ENCODE measurements around the gene PPP1R37. TPM values are rescaled to one million over a fixed set of nuclear protein-coding genes. Genes with fewer than 3 reads are reported as not detected.

Gene PPP1R37
- total RNA-seq, 8 experiments from 2014 or later: 18.2 to 37.0 (median 22.6) TPM

GRCh38 chr19:45128806-45129205 lies 35.8 kb downstream of the PPP1R37 start:
- no peak overlapping the region for H3K27ac ChIP-seq
- no peak overlapping the region for H3K4me3 ChIP-seq
- no peaks in the 10 kb centered on the region for H3K4me1 ChIP-seq (replicated peaks in 1 of 2)
- in situ Hi-C loops (cut with MboI; ENCODE audit: low pct_unique_long_range_greater_than_20kb in 2 of 9, low sequenced_read_pairs in 9 of 9, unreplicated experiment in 9 of 9): no loop called here
- no peak for ATAC-seq (replicated peaks in 6 of 8)
- WGBS, 10 experiments: 76 to 100% (median 86%) methylated on average over 1 to 3 of the region's 5 CpGs; no CpG with 5 or more reads in 7 of the 10 experiments

GRCh38 chr19:45130236-45130635 lies 37.3 kb downstream of the PPP1R37 start:
- in situ Hi-C loops (cut with MboI; ENCODE audit: low pct_unique_long_range_greater_than_20kb in 2 of 9, low sequenced_read_pairs in 9 of 9, unreplicated experiment in 9 of 9): no loop called here
- Histone ChIP-seq H3K4me1 (replicated peaks in 1 of 2) (no peaks in the 10 kb centered on the region), H3K4me3 (no peak overlapping the region), H3K27ac (no peak overlapping the region)
- WGBS, 10 experiments: 74 to 100% (median 96%) methylated on average over 1 to 7 of the region's 13 CpGs; no CpG with 5 or more reads in 5 of the 10 experiments
- ATAC-seq (replicated peaks in 6 of 8): no peak

- Histone ChIP-seq H3K4me1 (replicated peaks in 1 of 2) (peaks cover 1 to 2% of the 10 kb centered on the region in 2 donors), H3K27ac (no peak overlapping the region), H3K4me3 (no peak overlapping the region)
- ATAC-seq (replicated peaks in 6 of 8): peak; percentile 26 to 82 (median 48)
- 30% methylated on average over 2 of the region's 13 CpGs; no CpG with 5 or more reads in 9 of the 10 experiments for WGBS, 10 experiments
- in situ Hi-C loops (cut with MboI; ENCODE audit: low pct_unique_long_range_greater_than_20kb in 2 of 9, low sequenced_read_pairs in 9 of 9, unreplicated experiment in 9 of 9): no loop called here
These were observed 38.1 kb downstream of the PPP1R37 start for GRCh38 chr19:45130888-45131615.

GRCh38 chr19:45133661-45134060 lies 40.7 kb downstream of the PPP1R37 start:
- peak in 3 of 8 experiments; percentile 6 to 26 (median 19) for ATAC-seq (replicated peaks in 6 of 8)

GRCh38 chr19:45135176-45135885 lies 42.4 kb downstream of the PPP1R37 start:
- Histone ChIP-seq H3K4me3 (no peak overlapping the region), H3K27ac (no peak overlapping the region), H3K4me1 (replicated peaks in 1 of 2) (peaks cover 7 to 17% of the 10 kb centered on the region in 2 donors)
- WGBS, 10 experiments: 94 to 100% (median 100%) methylated on average over 1 to 16 of the region's 21 CpGs; no CpG with 5 or more reads in 1 of the 10 experiments
- in situ Hi-C loops (cut with MboI; ENCODE audit: low pct_unique_long_range_greater_than_20kb in 2 of 9, low sequenced_read_pairs in 9 of 9, unreplicated experiment in 9 of 9): no loop called here
- ATAC-seq (replicated peaks in 6 of 8): no peak

More at GRCh38 chr19:45133661-45134060, 40.7 kb downstream of the PPP1R37 start:
- WGBS, 10 experiments: 81 to 100% (median 97%) methylated on average over 1 to 6 of the region's 8 CpGs; no CpG with 5 or more reads in 5 of the 10 experiments
- Histone ChIP-seq H3K4me3 (no peak overlapping the region), H3K27ac (no peak overlapping the region), H3K4me1 (replicated peaks in 1 of 2) (peaks cover 7 to 17% of the 10 kb centered on the region in 2 donors)
- in situ Hi-C loops (cut with MboI; ENCODE audit: low pct_unique_long_range_greater_than_20kb in 2 of 9, low sequenced_read_pairs in 9 of 9, unreplicated experiment in 9 of 9): no loop called here

GRCh38 chr19:45136507-45137178 lies 43.7 kb downstream of the PPP1R37 start:
- Histone ChIP-seq H3K4me1 (replicated peaks in 1 of 2) (peaks cover 7 to 17% of the 10 kb centered on the region in 2 donors), H3K27ac (peak overlapping the region in 1 of 2 donors; percentile 49), H3K4me3 (no peak overlapping the region)
- 63 to 100% (median 83%) methylated on average over 1 to 7 of the region's 12 CpGs; no CpG with 5 or more reads in 5 of the 10 experiments for WGBS, 10 experiments
- ATAC-seq (replicated peaks in 6 of 8): peak in 5 of 8 experiments; percentile 29 to 40 (median 37)
- in situ Hi-C loops (cut with MboI; ENCODE audit: low pct_unique_long_range_greater_than_20kb in 2 of 9, low sequenced_read_pairs in 9 of 9, unreplicated experiment in 9 of 9): no loop called here

GRCh38 chr19:45137179-45137761 lies 44.3 kb downstream of the PPP1R37 start:
- WGBS, 10 experiments: 77 to 100% (median 100%) methylated on average over 1 to 12 of the region's 17 CpGs; no CpG with 5 or more reads in 3 of the 10 experiments
- H3K4me1 ChIP-seq (replicated peaks in 1 of 2): peaks cover 7 to 17% of the 10 kb centered on the region in 2 donors
- ATAC-seq (replicated peaks in 6 of 8): peak in 1 of 8 experiments; percentile 52
- in situ Hi-C loops (cut with MboI; ENCODE audit: low pct_unique_long_range_greater_than_20kb in 2 of 9, low sequenced_read_pairs in 9 of 9, unreplicated experiment in 9 of 9): no loop called here
- H3K4me3 ChIP-seq: no peak overlapping the region
- H3K27ac ChIP-seq: peak overlapping the region in 1 of 2 donors; percentile 49

GRCh38 chr19:45138303-45138751 lies 45.3 kb downstream of the PPP1R37 start:
- no peak overlapping the region for H3K27ac ChIP-seq
- H3K4me1 ChIP-seq (replicated peaks in 1 of 2): peaks cover 7 to 17% of the 10 kb centered on the region in 2 donors
- no CpG with 5 or more reads among the region's 11 CpGs for WGBS, 10 experiments
- in situ Hi-C loops (cut with MboI; ENCODE audit: low pct_unique_long_range_greater_than_20kb in 2 of 9, low sequenced_read_pairs in 9 of 9, unreplicated experiment in 9 of 9): no loop called here
- no peak overlapping the region for H3K4me3 ChIP-seq
- peak in 7 of 8 experiments; percentile 14 to 66 (median 50) for ATAC-seq (replicated peaks in 6 of 8)

- H3K27ac ChIP-seq: no peak overlapping the region
- in situ Hi-C loops (cut with MboI; ENCODE audit: low pct_unique_long_range_greater_than_20kb in 2 of 9, low sequenced_read_pairs in 9 of 9, unreplicated experiment in 9 of 9): no loop called here
- peaks cover 7 to 17% of the 10 kb centered on the region in 2 donors for H3K4me1 ChIP-seq (replicated peaks in 1 of 2)
- 98 to 100% (median 100%) methylated on average over 1 to 7 of the region's 24 CpGs; no CpG with 5 or more reads in 5 of the 10 experiments for WGBS, 10 experiments
- no peak for ATAC-seq (replicated peaks in 6 of 8)
- H3K4me3 ChIP-seq: no peak overlapping the region
These were observed 46.5 kb downstream of the PPP1R37 start for GRCh38 chr19:45139286-45140143.

GRCh38 chr19:45140144-45140503 lies 47.1 kb downstream of the PPP1R37 start:
- in situ Hi-C loops (cut with MboI; ENCODE audit: low pct_unique_long_range_greater_than_20kb in 2 of 9, low sequenced_read_pairs in 9 of 9, unreplicated experiment in 9 of 9): no loop called here
- Histone ChIP-seq H3K27ac (no peak overlapping the region), H3K4me3 (no peak overlapping the region), H3K4me1 (replicated peaks in 1 of 2) (peaks cover 7 to 17% of the 10 kb centered on the region in 2 donors)
- ATAC-seq (replicated peaks in 6 of 8): no peak
- 100% methylated on average over 3 of the region's 8 CpGs; no CpG with 5 or more reads in 9 of the 10 experiments for WGBS, 10 experiments

- H3K27ac ChIP-seq: no peak overlapping the region
- H3K4me3 ChIP-seq: no peak overlapping the region
- in situ Hi-C loops (cut with MboI; ENCODE audit: low pct_unique_long_range_greater_than_20kb in 2 of 9, low sequenced_read_pairs in 9 of 9, unreplicated experiment in 9 of 9): no loop called here
- 70% methylated on average over 2 of the region's 11 CpGs; no CpG with 5 or more reads in 9 of the 10 experiments for WGBS, 10 experiments
- peaks cover 7 to 17% of the 10 kb centered on the region in 2 donors for H3K4me1 ChIP-seq (replicated peaks in 1 of 2)
- ATAC-seq (replicated peaks in 6 of 8): no peak
These were observed 47.6 kb downstream of the PPP1R37 start for GRCh38 chr19:45140533-45140932.
